COR-L47 (cell line): ENCODE data around the gene LCE4A.

Source experiments
- DNase-seq: peaks from one replicate; lab custom pipeline; 2025; lab: John Stamatoyannopoulos, UW

LCE4A gene

GRCh38 chr1:152745765-152746444 is 37.9 kb downstream of the LCE4A start:
- DNase-seq, result no peak

DNA sequence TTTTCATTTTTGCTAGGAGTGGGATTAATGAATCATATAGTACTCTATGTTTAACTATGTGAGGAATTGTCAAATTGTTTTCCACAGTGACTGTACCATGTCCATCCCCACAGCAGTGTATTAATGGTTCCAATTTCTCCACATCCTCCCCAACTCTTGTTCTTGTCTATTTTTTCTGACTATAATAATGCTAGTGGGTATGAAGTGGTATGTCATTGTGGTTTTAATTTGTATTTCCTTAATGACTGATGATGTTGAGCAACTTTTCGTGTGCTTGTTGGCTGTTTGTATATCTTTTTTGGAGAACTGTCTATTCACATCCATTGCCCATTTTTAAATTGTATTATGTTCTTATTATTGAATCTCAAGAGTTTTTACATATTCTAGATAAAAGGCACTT is 39.9 kb downstream of the LCE4A start:
- DNase-seq, result no peak

- DNase-seq, result no peak
These were observed 44.3 kb downstream of the LCE4A start for GRCh38 chr1:152752225-152752624.

DNA sequence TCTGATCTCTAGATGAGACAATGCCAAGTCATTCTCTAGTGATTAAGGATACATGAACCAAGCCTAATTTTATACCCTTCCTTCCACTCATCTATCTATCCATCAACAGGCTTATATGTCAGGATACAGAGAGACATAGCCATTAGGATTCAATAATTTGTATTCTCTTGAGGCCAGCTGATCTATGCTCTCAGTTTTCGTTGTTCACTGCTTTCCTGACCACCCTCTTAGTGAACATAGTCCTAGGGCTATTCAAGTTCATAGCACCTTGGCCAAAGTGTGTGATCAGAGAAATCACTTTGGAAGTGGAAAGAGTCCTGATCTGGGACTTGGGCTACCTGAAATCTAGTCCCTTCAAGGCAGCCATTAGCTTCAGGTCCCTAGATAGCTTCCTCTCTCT is 45.6 kb downstream of the LCE4A start:
- no peak for DNase-seq

DNA sequence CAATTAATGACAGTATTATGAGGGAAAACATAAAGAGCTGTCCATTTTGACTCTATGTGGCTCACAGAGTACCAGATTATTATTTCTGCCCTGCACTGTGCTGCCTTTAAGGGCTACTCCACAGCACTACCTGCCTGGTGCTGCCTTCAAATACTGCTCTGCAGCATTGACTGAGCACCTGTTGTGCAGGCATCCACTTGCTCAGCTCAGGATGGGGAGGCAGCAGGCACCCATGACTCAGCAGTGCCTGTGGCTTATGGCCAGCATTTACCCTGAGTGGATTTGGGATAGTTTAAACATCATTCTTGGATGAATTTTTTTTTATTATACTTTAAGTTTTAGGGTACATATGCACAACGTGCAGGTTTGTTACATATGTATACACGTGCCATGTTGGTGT is 48.9 kb downstream of the LCE4A start:
- no peak for DNase-seq

GRCh38 chr1:152757747-152758146 is 49.8 kb downstream of the LCE4A start, which contains the start of gene KPRP:
Gene KPRP, plus strand, starts transcription at chr1:152758025. Its CDS starts 1,564 bp downstream, at chr1:152759589.
- no peak for DNase-seq

- DNase-seq, result no peak
These were observed 50.7 kb downstream of the LCE4A start for GRCh38 chr1:152758636-152759035.
